ENCODE data around the gene CNTLN.

- TF ChIP-seq CTCF (IDR thresholded peaks at IDR 0.05) (no peak), POLR2A (IDR thresholded peaks at IDR 0.05) (no peak), POLR2AphosphoS5 (IDR thresholded peaks at IDR 0.05) (no peak)
These were observed 385.6 kb downstream of the CNTLN start for GRCh38 chr9:17520268-17521064.
